Neural cell (in vitro differentiated cells): ENCODE data around the gene ZMAT3. TPM values are rescaled to one million over a fixed set of nuclear protein-coding genes. Genes with fewer than 3 reads are reported as not detected.

Source experiments
- H2AFZ ChIP-seq: fragments of 200-600, 300-800 bp; sonication (generic), shearing (Covaris generic); 2 replicates; pipeline ENCODE4 v1.6.0; 2014; ENCODE audit warnings: low read depth, mild to moderate bottlenecking, antibody characterized with exemption, low read length, moderate library complexity
- H3F3A ChIP-seq: fragments of 200-600 bp; shearing (Covaris generic); 2 replicates; pipeline ENCODE4 v1.6.1; 2016; ENCODE audit warnings: mild to moderate bottlenecking, moderate library complexity, mixed read lengths, antibody characterized with exemption, low read length; ENCODE audit not compliant: insufficient read depth, poor library complexity, severe bottlenecking
- H3K27ac ChIP-seq: fragments of 200-600, 300-800 bp; sonication (generic), shearing (Covaris generic); 2 replicates; pipeline ENCODE4 v1.5.1; 2014; ENCODE audit warnings: mild to moderate bottlenecking, low read length, moderate library complexity
- H3K27me3 ChIP-seq: fragments of 300-800, 200-600 bp; sonication (generic), shearing (Covaris generic); 2 replicates; pipeline ENCODE4 v1.6.0; 2014; ENCODE audit warnings: mild to moderate bottlenecking, low read depth, low read length, moderate library complexity; ENCODE audit not compliant: insufficient read depth
- H3K36me3 ChIP-seq: fragments of 300-800, 200-600 bp; sonication (generic), shearing (Covaris generic); 2 replicates; pipeline ENCODE4 v1.5.1; 2014; ENCODE audit warnings: mild to moderate bottlenecking, antibody characterized with exemption, low read length, moderate library complexity; ENCODE audit not compliant: insufficient read depth
- H3K4me2 ChIP-seq: fragments of 300-800, 200-600 bp; sonication (generic), shearing (Covaris generic); 2 replicates; pipeline ENCODE4 v1.6.0; 2014; ENCODE audit warnings: mild to moderate bottlenecking, low read length
- H3K4me3 ChIP-seq: fragments of 300-800, 200-600 bp; sonication (generic), shearing (Covaris generic); 2 replicates; pipeline ENCODE4 v1.5.1; 2014; ENCODE audit warnings: mild to moderate bottlenecking, low read length, moderate library complexity
- H3K79me2 ChIP-seq: fragments of 200-600 bp; shearing (Covaris generic); replicated peaks from 2 replicates; pipeline ENCODE4 v1.6.0; 2014; ENCODE audit warnings: mild to moderate bottlenecking, low read length, moderate library complexity; ENCODE audit not compliant: insufficient read depth
- H3K9ac ChIP-seq: fragments of 300-800, 200-600 bp; sonication (generic), shearing (Covaris generic); 2 replicates; pipeline ENCODE4 v1.6.1; 2016; ENCODE audit warnings: mild to moderate bottlenecking, low read length, mixed read lengths
- H3K9me2 ChIP-seq: fragments of 200-600 bp; shearing (Covaris generic); 2 replicates; pipeline ENCODE4 v1.6.1; 2016; ENCODE audit warnings: mild to moderate bottlenecking, low read length, mixed read lengths; ENCODE audit not compliant: insufficient read depth
- H3K9me3 ChIP-seq: fragments of 200-600, 300-800 bp; sonication (generic), shearing (Covaris generic); 2 replicates; pipeline ENCODE4 v1.6.1; 2016; ENCODE audit warnings: mild to moderate bottlenecking, mixed run types, low read length, moderate library complexity, mixed read lengths
- H4K20me1 ChIP-seq: fragments of 200-600 bp; shearing (Covaris generic); 2 replicates; pipeline ENCODE4 v1.6.1; 2016; ENCODE audit warnings: mild to moderate bottlenecking, mixed run types; ENCODE audit not compliant: insufficient read depth
- EP300 ChIP-seq: fragments of 450-650 bp; conservative IDR thresholded peaks from 2 replicates; pipeline ENCODE4 v1.6.1; 2014; ENCODE audit warnings: antibody characterized with exemption, mild to moderate bottlenecking, moderate library complexity; ENCODE audit not compliant: poor library complexity, severe bottlenecking
- EZH2 ChIP-seq: fragments of 200-600, 300-800 bp; shearing (Covaris generic), sonication (generic); IDR thresholded peaks from 2 replicates; pipeline ENCODE4 v1.6.1; 2014; ENCODE audit warnings: antibody characterized with exemption, low read length, borderline replicate concordance, mild to moderate bottlenecking; ENCODE audit not compliant: insufficient read depth, poor library complexity, severe bottlenecking
- MXI1 ChIP-seq: fragments of 450-650 bp; conservative IDR thresholded peaks from 2 replicates; pipeline ENCODE4 v1.6.1; 2014; ENCODE audit warnings: antibody characterized with exemption, mild to moderate bottlenecking; ENCODE audit not compliant: poor library complexity, severe bottlenecking
- POLR2AphosphoS5 ChIP-seq: IDR thresholded peaks from 2 replicates; pipeline ENCODE4 v1.6.1; 2012
- RAD21 ChIP-seq: fragments of 450-650 bp; conservative IDR thresholded peaks from 2 replicates; pipeline ENCODE4 v1.6.1; 2014; ENCODE audit warnings: antibody characterized with exemption, mild to moderate bottlenecking, moderate library complexity
- SMC3 ChIP-seq: fragments of 450-650 bp; conservative IDR thresholded peaks from 2 replicates; pipeline ENCODE4 v1.6.1; 2014; ENCODE audit warnings: antibody characterized with exemption, mild to moderate bottlenecking, moderate library complexity; ENCODE audit not compliant: poor library complexity
- TAF1 ChIP-seq: IDR thresholded peaks from 2 replicates; pipeline ENCODE4 v1.6.1; 2012; ENCODE audit warnings: low read depth
- polyA plus RNA-seq: library from polyadenylated mRNA; depleted of rRNA; stranded (reverse); fragments of >200 nt; gene quantifications from 2 replicates; pipeline ENCODE4 v1.2.3, GENCODE V29; 2014
- TF ChIP-seq, protein P1 (sequence below): fragments of 450-650 bp; IDR thresholded peaks from 2 replicates; pipeline ENCODE4 v1.5.1; 2014; ENCODE audit warnings: antibody characterized with exemption, mild to moderate bottlenecking, moderate library complexity; ENCODE audit not compliant: poor library complexity, severe bottlenecking
- TF ChIP-seq, protein P2 (sequence below): IDR thresholded peaks from 2 replicates; pipeline ENCODE4 v1.6.1; 2012; ENCODE audit warnings: borderline replicate concordance

ZMAT3 gene
- polyA plus RNA-seq, 1 donor from 2014 or later, result 3.9 TPM

DNA sequence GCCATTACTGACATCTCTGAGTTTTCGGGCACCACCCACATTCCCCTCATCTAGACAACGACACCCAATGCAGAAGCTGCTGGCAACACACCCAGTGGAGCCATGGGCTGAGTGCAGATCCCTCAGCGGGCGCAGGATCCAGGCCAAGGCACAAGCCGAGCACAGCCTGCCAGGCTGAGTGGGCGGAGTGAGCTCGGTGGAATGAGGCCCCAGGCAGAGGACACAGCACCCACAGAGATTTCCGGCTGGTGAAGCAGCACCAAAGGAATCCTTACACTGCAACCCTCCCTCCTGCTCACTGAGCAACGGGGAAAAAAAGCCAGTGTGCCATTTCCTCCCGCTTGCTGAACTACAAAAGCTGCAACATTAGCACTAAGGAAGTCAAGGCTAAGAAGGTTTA is 34.3 kb downstream of the ZMAT3 start:
- H3K9me3 ChIP-seq, result no peaks in the 10 kb centered on the region
- no peak overlapping the region for H3K27ac ChIP-seq
- no peaks in the 10 kb centered on the region for H3K36me3 ChIP-seq
- TF ChIP-seq RAD21, result no peak
- TF ChIP-seq, protein P1, sequence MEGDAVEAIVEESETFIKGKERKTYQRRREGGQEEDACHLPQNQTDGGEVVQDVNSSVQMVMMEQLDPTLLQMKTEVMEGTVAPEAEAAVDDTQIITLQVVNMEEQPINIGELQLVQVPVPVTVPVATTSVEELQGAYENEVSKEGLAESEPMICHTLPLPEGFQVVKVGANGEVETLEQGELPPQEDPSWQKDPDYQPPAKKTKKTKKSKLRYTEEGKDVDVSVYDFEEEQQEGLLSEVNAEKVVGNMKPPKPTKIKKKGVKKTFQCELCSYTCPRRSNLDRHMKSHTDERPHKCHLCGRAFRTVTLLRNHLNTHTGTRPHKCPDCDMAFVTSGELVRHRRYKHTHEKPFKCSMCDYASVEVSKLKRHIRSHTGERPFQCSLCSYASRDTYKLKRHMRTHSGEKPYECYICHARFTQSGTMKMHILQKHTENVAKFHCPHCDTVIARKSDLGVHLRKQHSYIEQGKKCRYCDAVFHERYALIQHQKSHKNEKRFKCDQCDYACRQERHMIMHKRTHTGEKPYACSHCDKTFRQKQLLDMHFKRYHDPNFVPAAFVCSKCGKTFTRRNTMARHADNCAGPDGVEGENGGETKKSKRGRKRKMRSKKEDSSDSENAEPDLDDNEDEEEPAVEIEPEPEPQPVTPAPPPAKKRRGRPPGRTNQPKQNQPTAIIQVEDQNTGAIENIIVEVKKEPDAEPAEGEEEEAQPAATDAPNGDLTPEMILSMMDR, result no peak
- no peak for TF ChIP-seq MXI1
- TF ChIP-seq TAF1, result no peak
- TF ChIP-seq, protein P2, sequence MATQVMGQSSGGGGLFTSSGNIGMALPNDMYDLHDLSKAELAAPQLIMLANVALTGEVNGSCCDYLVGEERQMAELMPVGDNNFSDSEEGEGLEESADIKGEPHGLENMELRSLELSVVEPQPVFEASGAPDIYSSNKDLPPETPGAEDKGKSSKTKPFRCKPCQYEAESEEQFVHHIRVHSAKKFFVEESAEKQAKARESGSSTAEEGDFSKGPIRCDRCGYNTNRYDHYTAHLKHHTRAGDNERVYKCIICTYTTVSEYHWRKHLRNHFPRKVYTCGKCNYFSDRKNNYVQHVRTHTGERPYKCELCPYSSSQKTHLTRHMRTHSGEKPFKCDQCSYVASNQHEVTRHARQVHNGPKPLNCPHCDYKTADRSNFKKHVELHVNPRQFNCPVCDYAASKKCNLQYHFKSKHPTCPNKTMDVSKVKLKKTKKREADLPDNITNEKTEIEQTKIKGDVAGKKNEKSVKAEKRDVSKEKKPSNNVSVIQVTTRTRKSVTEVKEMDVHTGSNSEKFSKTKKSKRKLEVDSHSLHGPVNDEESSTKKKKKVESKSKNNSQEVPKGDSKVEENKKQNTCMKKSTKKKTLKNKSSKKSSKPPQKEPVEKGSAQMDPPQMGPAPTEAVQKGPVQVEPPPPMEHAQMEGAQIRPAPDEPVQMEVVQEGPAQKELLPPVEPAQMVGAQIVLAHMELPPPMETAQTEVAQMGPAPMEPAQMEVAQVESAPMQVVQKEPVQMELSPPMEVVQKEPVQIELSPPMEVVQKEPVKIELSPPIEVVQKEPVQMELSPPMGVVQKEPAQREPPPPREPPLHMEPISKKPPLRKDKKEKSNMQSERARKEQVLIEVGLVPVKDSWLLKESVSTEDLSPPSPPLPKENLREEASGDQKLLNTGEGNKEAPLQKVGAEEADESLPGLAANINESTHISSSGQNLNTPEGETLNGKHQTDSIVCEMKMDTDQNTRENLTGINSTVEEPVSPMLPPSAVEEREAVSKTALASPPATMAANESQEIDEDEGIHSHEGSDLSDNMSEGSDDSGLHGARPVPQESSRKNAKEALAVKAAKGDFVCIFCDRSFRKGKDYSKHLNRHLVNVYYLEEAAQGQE, result no peak
- TF ChIP-seq POLR2AphosphoS5, result no peak
- no peak for TF ChIP-seq EP300
- TF ChIP-seq EZH2, result no peak
- no peak for TF ChIP-seq SMC3
- no peaks in the 10 kb centered on the region for H3K9me2 ChIP-seq
- no peak overlapping the region for H3K4me3 ChIP-seq
- no peak overlapping the region for H3K4me2 ChIP-seq
- no peaks in the 10 kb centered on the region for H4K20me1 ChIP-seq
- H3K79me2 ChIP-seq, result no peaks in the 10 kb centered on the region
- H3K9ac ChIP-seq, result no peak overlapping the region
- H2AFZ ChIP-seq, result no peak overlapping the region
- H3F3A ChIP-seq, result no peaks in the 10 kb centered on the region
- H3K27me3 ChIP-seq, result no peaks in the 10 kb centered on the region

DNA sequence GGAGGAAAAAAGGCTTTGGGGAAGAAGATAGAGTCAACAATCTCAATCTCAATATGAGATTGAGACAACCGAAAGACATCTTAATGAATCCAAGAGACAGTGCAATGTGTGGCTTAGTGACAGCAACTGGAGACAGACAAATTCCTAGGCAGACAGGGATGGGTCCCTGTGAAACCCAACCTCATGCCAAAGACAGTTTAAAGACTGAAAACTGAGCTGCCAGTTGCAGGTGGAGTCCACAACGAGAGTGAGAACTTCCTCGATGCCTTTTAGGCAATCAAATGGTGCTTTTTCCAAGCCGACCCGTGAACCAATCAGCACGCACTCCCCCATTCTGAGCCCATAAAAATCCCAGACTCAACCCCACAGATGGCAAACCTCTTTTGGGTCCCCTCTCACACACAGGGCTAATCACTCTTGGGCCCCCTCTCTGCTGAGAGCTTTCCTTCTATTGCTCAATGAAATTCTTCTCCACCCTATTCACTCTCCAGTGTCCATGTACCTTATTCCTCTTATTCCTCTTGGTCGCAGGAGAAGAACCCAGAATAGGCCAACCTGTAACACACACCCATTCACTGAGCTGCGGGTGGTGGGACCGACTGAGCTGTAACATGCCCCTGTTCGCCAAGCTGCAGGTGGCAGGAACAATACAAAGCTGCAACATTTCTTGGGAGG is 34.8 kb downstream of the ZMAT3 start:
- H3K79me2 ChIP-seq, result no peaks in the 10 kb centered on the region
- no peak overlapping the region for H3K27ac ChIP-seq
- no peak for TF ChIP-seq MXI1
- H2AFZ ChIP-seq, result no peak overlapping the region
- no peaks in the 10 kb centered on the region for H3K36me3 ChIP-seq
- no peaks in the 10 kb centered on the region for H3K9me3 ChIP-seq
- no peak overlapping the region for H3K9ac ChIP-seq
- H3K4me3 ChIP-seq, result no peak overlapping the region
- H3K27me3 ChIP-seq, result no peaks in the 10 kb centered on the region
- H3K4me2 ChIP-seq, result no peak overlapping the region
- H3K9me2 ChIP-seq, result no peaks in the 10 kb centered on the region
- H4K20me1 ChIP-seq, result no peaks in the 10 kb centered on the region
- no peaks in the 10 kb centered on the region for H3F3A ChIP-seq

DNA sequence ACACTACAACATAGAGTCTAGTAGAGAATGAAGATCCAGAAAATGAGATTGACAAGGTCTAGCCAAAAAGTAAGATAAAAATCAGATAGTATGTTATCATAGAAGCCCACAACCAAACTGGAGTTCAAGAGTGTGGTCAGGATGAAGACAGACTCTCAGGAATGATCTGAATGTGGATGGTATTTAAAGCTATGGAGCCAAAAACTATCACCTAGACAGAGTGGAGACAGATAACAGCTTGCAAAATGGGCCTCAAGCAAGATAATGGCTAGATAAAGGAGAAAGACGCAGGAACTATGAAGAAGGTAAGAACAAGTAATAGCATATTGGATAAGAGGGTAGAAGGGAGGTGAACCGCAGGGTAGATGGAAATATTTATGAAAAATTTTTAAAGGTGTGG is 35.4 kb downstream of the ZMAT3 start:
- Histone ChIP-seq H4K20me1 (no peaks in the 10 kb centered on the region), H3K9ac (no peak overlapping the region), H2AFZ (no peak overlapping the region), H3K4me2 (no peak overlapping the region), H3F3A (no peaks in the 10 kb centered on the region), H3K27ac (no peak overlapping the region), H3K27me3 (no peaks in the 10 kb centered on the region), H3K36me3 (no peaks in the 10 kb centered on the region), H3K79me2 (no peaks in the 10 kb centered on the region), H3K9me3 (no peaks in the 10 kb centered on the region), H3K9me2 (no peaks in the 10 kb centered on the region), H3K4me3 (no peak overlapping the region)
- TF ChIP-seq TAF1, result no peak
- TF ChIP-seq SMC3, result no peak
- TF ChIP-seq MXI1, result no peak
- TF ChIP-seq, protein P2, result no peak
- no peak for TF ChIP-seq POLR2AphosphoS5
- TF ChIP-seq EP300, result no peak
- TF ChIP-seq, protein P1, result no peak
- no peak for TF ChIP-seq EZH2
- TF ChIP-seq RAD21, result no peak
